K562 (cell line): Measurements from ENCODE around the gene RACGAP1. TPM values are rescaled to one million over a fixed set of nuclear protein-coding genes. Genes with fewer than 3 reads are reported as not detected.

ENCODE experiments used
- AFF1 ChIP-seq, 2 experiments: fragments of 450-650 bp; IDR thresholded peaks; 2 replicates each; pipeline ENCODE4 v1.6.1; 2018; ENCODE audit warnings: mild to moderate bottlenecking in 2 of 2, low read depth in 1 of 2; ENCODE audit not compliant: partially characterized antibody in 2 of 2
- ATF4 ChIP-seq: fragments of 450-650 bp; formaldehyde crosslinking; IDR thresholded peaks from 2 replicates; pipeline ENCODE4 v1.4.0; 2022; ENCODE audit warnings: mild to moderate bottlenecking, moderate library complexity
- BCLAF1 ChIP-seq, 2 experiments: fragments of 450-650 bp in 1 of 2; IDR thresholded peaks; 2 replicates each; pipeline ENCODE4 v1.6.1; 2011 to 2017; ENCODE audit warnings: low read depth in 2 of 2, antibody characterized with exemption in 1 of 2, borderline replicate concordance in 1 of 2, low read length in 1 of 2, mild to moderate bottlenecking in 1 of 2, mixed read lengths in 1 of 2; ENCODE audit not compliant: control insufficient read depth in 1 of 2
- CBFB ChIP-seq: sonication (generic); formaldehyde crosslinking; IDR thresholded peaks from 2 replicates; pipeline ENCODE4 v1.4.0; 2020; ENCODE audit warnings: mild to moderate bottlenecking, missing genetic modification reagents
- CBX3 ChIP-seq, 2 experiments: IDR thresholded peaks; 1 replicate in 1 of 2; 2 replicates in 1 of 2; pipeline ENCODE4 v1.6.1; 2012; ENCODE audit warnings: inconsistent platforms in 2 of 2, low read length in 2 of 2, borderline replicate concordance in 1 of 2, control low read depth in 1 of 2
- FOXM1 ChIP-seq, 2 experiments: fragments of 450-650 bp in 1 of 2; sonication (generic) in 1 of 2; formaldehyde crosslinking in 1 of 2; IDR thresholded peaks; 2 replicates each; pipeline versions ENCODE4 v1.6.1 to v1.9.0; 2017 to 2022; ENCODE audit warnings: low read depth in 2 of 2, mild to moderate bottlenecking in 2 of 2, missing genetic modification reagents in 1 of 2, moderate library complexity in 1 of 2
- GABPB2 ChIP-seq: fragments of 250-450 bp; sonication (Bioruptor Pico); conservative IDR thresholded peaks from 2 replicates; pipeline ENCODE4 v1.5.1; 2021; ENCODE audit warnings: mild to moderate bottlenecking
- HIVEP1 ChIP-seq: fragments of 250-450 bp; sonication (Bioruptor Pico); IDR thresholded peaks from 2 replicates; pipeline ENCODE4 v1.4.0; 2020; ENCODE audit warnings: mild to moderate bottlenecking
- IRF9 ChIP-seq: fragments of 450-650 bp; IDR thresholded peaks from 2 replicates; pipeline ENCODE4 v1.6.1; 2016; ENCODE audit warnings: missing biosample characterization, missing genetic modification characterization
- KLF16 ChIP-seq: IDR thresholded peaks from 2 replicates; pipeline ENCODE4 v1.6.1; 2016; ENCODE audit warnings: antibody characterized with exemption
- NFRKB ChIP-seq: fragments of 450-650 bp; IDR thresholded peaks from 2 replicates; pipeline ENCODE4 v1.6.1; 2016; ENCODE audit warnings: low read depth
- PCBP1 ChIP-seq: fragments of 200-400 bp; formaldehyde crosslinking; IDR thresholded peaks from 2 replicates; pipeline ENCODE4 v1.6.1; 2018; ENCODE audit warnings: mild to moderate bottlenecking, low read depth, low read length; ENCODE audit not compliant: poor library complexity, severe bottlenecking
- PRPF4 ChIP-seq: fragments of 200-400 bp; formaldehyde crosslinking; IDR thresholded peaks from one replicate; pipeline ENCODE4 v1.6.1; 2017; ENCODE audit warnings: low read length, low read depth, mild to moderate bottlenecking; ENCODE audit not compliant: insufficient read depth, poor library complexity, severe bottlenecking
- RB1 ChIP-seq: fragments of 450-650 bp; IDR thresholded peaks from 2 replicates; pipeline ENCODE4 v1.6.1; 2017; ENCODE audit warnings: low read depth, mild to moderate bottlenecking
- SOX6 ChIP-seq: fragments of 450-650 bp; IDR thresholded peaks from 2 replicates; pipeline ENCODE4 v1.6.1; 2014; ENCODE audit warnings: mild to moderate bottlenecking
- ZNF197 ChIP-seq: fragments of 200-800 bp; sonication (Bioruptor generic); IDR thresholded peaks from 2 replicates; pipeline ENCODE4 v1.6.1; 2016; ENCODE audit warnings: low read depth, missing genetic modification characterization, missing compliant biosample characterization
- ZNF324 ChIP-seq: fragments of 250-450 bp; sonication (Bioruptor Pico); IDR thresholded peaks from 2 replicates; pipeline ENCODE4 v1.4.0; 2020; ENCODE audit warnings: mild to moderate bottlenecking
- ZNF41 ChIP-seq: fragments of 250-450 bp; sonication (Bioruptor Pico); conservative IDR thresholded peaks from 2 replicates; pipeline ENCODE4 v1.4.0; 2020; ENCODE audit warnings: mild to moderate bottlenecking
- polyA plus RNA-seq, 8 experiments: library from polyadenylated mRNA; depleted of rRNA in 4 of 8; stranded (reverse) in 5 of 8; unstranded in 3 of 8; fragments of >200 nt; fragmentation: Nextera tagmentation in 2 of 8; fragmentation: Illumina TruSeq in 1 of 8; extraction: Ambion mirVana in 2 of 8; extraction: Trizol in 1 of 8; gene quantifications; 2 replicates each; pipeline versions ENCODE4 v1.2.1 to v1.2.3, GENCODE V29; 2011 to 2014; ENCODE audit warnings: inconsistent platforms in 1 of 8, missing spikeins in 1 of 8
- total RNA-seq, 7 experiments: library from RNA; depleted of rRNA in 6 of 7; stranded (reverse); fragments of >200 nt in 6 of 7; fragmentation: Illumina TruSeq in 2 of 7; extraction: Trizol in 2 of 7; gene quantifications; 2 replicates each; pipeline versions ENCODE4 v1.2.1 to v1.2.3, GENCODE V29; 2011 to 2021; ENCODE audit warnings: low replicate concordance in 1 of 7

RACGAP1 gene
- total and polyA plus RNA-seq, 9 of the 15 experiments (the other 6 are each of a cell fraction or from before 2014, with no cell fraction given): 56.4 to 92.9 (median 71.8) TPM

- no peak for TF ChIP-seq ATF4
- no peak for TF ChIP-seq CBFB (CRISPR knock-in tag)
- TF ChIP-seq SOX6: no peak
- no peak for TF ChIP-seq NFRKB
- TF ChIP-seq PRPF4: no peak
- TF ChIP-seq PCBP1: no peak
- no peak for TF ChIP-seq IRF9 (tag)
- no peak for TF ChIP-seq CBX3 (IDR thresholded peaks at IDR 0.05; ENCODE audit: borderline replicate concordance in 1 of 2, low read length in 2 of 2)
- no peak for TF ChIP-seq ZNF41 (CRISPR knock-in tag)
- TF ChIP-seq FOXM1 (IDR thresholded peaks at IDR 0.05; ENCODE audit: low read depth): no peak
- no peak for TF ChIP-seq FOXM1 (CRISPR knock-in tag; IDR thresholded peaks at IDR 0.05; ENCODE audit: low read depth)
- TF ChIP-seq HIVEP1 (CRISPR knock-in tag): no peak
- TF ChIP-seq KLF16: 0 out of 2 replicates have a peak, but pooled peaks have one; percentile 37
- peak; percentile 57; the same call in 1 of the 2 replicates for TF ChIP-seq RB1
- no peak for TF ChIP-seq ZNF324 (CRISPR knock-in tag)
- TF ChIP-seq BCLAF1 (IDR thresholded peaks at IDR 0.05; ENCODE audit: borderline replicate concordance in 1 of 2, control insufficient read depth in 1 of 2, low read depth in 2 of 2, low read length in 1 of 2): no peak
- TF ChIP-seq AFF1 (IDR thresholded peaks at IDR 0.05; ENCODE audit: low read depth in 1 of 2, partially characterized antibody in 2 of 2): no peak
- TF ChIP-seq GABPB2: no peak
- no peak for TF ChIP-seq ZNF197 (CRISPR knock-in tag)
Measured at GRCh38 chr12:50055831-50056638, 30.7 kb upstream of the RACGAP1 start (continued).
